HG03520 (cell line): ENCODE measurements around the gene PGGT1B.
A peak's percentile ranks its signal among the peaks of the same experiment; 100 is the strongest.

ENCODE experiments used
- ATAC-seq: cut with Tn5 transposase; IDR thresholded peaks from one replicate; pipeline ENCODE4 v1.9.1; 2021; ENCODE audit warnings: mild to moderate bottlenecking, moderate library complexity; ENCODE audit not compliant: unreplicated experiment

Gene PGGT1B

GRCh38 chr5:115262321-115263077 is at the start of gene PGGT1B:
PGGT1B (minus strand) TSS chr5:115262877; CDS start chr5:115262851, 26 bp downstream.
- ATAC-seq: peak; percentile 85

- no peak for ATAC-seq
Observed at GRCh38 chr5:115309751-115310370, 47.2 kb upstream of the PGGT1B start.

GRCh38 chr5:115308815-115309214 is 46.1 kb upstream of the PGGT1B start:
- ATAC-seq: no peak

- ATAC-seq: no peak
Observed at GRCh38 chr5:115306011-115306536, 43.4 kb upstream of the PGGT1B start.

GRCh38 chr5:115304496-115304895 is 41.8 kb upstream of the PGGT1B start:
- no peak for ATAC-seq

GRCh38 chr5:115298811-115299210 is 36.1 kb upstream of the PGGT1B start:
- no peak for ATAC-seq

- ATAC-seq: no peak
Observed at GRCh38 chr5:115297031-115297430, 34.4 kb upstream of the PGGT1B start.

- ATAC-seq: peak; percentile 78
Observed at GRCh38 chr5:115296124-115297022, 33.7 kb upstream of the PGGT1B start, which contains the start of gene CCDC112. CCDC112 (minus strand) TSS chr5:115296654; CDS start chr5:115296543, 111 bp downstream.

GRCh38 chr5:115295777-115296123 is 33.1 kb upstream of the PGGT1B start:
- no peak for ATAC-seq

GRCh38 chr5:115291397-115291796 is 28.7 kb upstream of the PGGT1B start:
- ATAC-seq: no peak

- no peak for ATAC-seq
Observed at GRCh38 chr5:115289104-115289503, 26.4 kb upstream of the PGGT1B start.

- ATAC-seq: no peak
Observed at GRCh38 chr5:115284021-115284420, 21.3 kb upstream of the PGGT1B start.

GRCh38 chr5:115282131-115282530 is 19.5 kb upstream of the PGGT1B start:
- ATAC-seq: no peak

GRCh38 chr5:115274584-115274983 is 11.9 kb upstream of the PGGT1B start:
- no peak for ATAC-seq

GRCh38 chr5:115272297-115272958 is 9.8 kb upstream of the PGGT1B start:
- ATAC-seq: no peak

- no peak for ATAC-seq
Observed at GRCh38 chr5:115271295-115272050, 8.8 kb upstream of the PGGT1B start.

GRCh38 chr5:115267617-115268016 is 4.9 kb upstream of the PGGT1B start:
- ATAC-seq: no peak

GRCh38 chr5:115265220-115265619 is 2.5 kb upstream of the PGGT1B start:
- ATAC-seq: no peak

GRCh38 chr5:115264786-115265185 is 2.1 kb upstream of the PGGT1B start:
- no peak for ATAC-seq

GRCh38 chr5:115263078-115263380 is 352 bp upstream of the PGGT1B start:
- no peak for ATAC-seq
